ENCODE data around the gene GAS7.

GRCh38 chr17:9936095-9936494, 262.3 kb downstream of the GAS7 start:
- TF ChIP-seq CTCF (IDR thresholded peaks at IDR 0.05) (no peak), EZH2 (IDR thresholded peaks at IDR 0.05; ENCODE audit: borderline replicate concordance, insufficient read depth, low read depth, low read length, poor library complexity, severe bottlenecking) (no peak)

Data from B cell (primary cell).